Hypothalamus (tissue), 51 donors: ENCODE measurements around the gene PIGN.

Experiments used
- DNase-seq, 51 donors: peaks; one replicate each; lab custom pipeline; 2025; lab: John Stamatoyannopoulos, UW

The PIGN gene

DNA sequence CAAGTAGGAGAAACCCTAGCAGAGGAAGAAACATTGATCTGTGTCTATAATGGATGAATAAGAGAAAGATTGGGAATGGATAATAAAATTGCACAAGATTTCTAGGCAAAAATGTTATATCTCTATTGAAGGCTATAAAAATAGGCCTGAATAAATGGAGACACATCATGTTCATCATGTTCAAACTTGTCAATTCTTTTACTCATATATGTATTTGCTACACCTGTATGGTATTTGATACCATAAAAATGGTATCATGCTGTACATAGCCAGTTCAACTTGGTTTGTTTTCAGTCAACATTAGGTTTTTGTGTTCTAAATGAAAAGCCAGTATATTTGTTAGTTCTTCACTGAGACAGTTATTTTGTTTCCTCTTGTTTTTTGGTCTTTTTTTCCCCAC, 161.9 kb downstream of the PIGN start:
- no peak for DNase-seq

DNA sequence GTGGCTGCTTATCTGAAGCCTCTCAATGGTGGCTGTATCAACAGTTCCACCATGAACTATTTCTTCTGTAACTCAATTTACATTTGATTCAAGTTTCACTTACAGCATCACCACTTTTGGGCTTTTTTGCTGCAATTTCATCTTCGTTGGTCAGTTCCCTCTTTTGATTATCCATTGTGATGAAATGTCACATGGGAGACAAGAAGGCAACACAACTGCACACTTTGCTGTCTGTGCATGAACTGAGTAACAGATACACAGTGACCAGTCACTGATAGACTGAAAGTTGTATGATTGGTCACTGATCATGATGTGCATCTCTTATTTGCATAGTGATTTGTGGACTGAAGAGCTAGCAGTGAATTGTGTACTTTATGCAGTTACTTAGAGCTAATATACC, 163.3 kb downstream of the PIGN start:
- DNase-seq: no peak

DNA sequence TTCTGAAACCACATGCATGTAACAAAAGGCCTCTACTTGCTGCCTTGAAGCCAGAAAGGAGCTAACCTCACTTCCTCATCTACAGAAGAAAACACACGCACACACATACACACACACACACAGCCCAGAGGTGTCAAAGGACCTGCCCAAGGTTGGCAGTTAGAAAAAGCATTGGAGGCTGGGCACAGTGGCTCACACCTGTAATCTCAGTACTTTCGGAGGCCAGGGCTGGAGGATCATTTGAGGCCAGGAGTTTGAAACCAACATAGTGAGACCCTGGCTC, 168.2 kb downstream of the PIGN start:
- DNase-seq: no peak

- no peak for DNase-seq
Observed at GRCh38 chr18:62018034-62018758, 168.7 kb downstream of the PIGN start.

DNA sequence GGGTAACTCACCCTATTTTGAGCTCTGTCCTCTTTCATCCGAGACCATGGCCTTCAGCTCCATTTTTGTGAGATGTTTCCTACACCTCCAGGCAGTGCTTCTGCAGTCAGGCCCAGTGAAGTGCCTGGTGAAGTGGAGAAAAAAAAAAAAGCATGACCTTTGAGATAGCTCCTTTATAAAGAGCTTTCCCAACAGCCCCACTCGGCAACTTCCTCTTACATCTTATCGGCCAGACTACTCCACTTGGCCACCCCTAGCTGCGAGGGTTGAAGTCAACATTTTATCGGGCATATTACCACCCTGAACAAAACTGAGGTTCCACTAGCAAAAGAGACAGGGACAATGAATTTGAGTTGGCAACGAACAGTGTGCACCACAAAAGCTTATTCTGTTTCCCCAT, 169.2 kb downstream of the PIGN start:
- DNase-seq: no peak

DNA sequence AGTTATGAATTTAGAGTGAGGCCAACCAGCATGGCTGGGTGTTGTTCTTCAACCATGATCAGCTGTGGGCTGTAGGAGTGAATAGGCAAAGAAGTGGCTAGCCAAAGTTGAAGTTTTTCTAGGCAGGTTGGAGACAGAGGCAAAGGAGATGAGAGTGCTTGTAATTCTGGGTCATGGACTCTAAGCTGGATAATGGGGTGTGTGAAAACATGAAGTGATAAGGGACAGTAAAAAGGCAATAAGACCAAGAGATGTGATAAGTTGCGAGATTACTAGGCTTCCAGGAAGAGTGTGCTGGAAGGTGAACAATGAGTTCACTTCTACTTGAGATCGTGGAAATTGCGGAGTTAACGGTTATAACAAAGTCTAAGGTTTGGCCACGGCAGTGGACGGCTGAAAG, 175.4 kb downstream of the PIGN start:
- no peak for DNase-seq

DNA sequence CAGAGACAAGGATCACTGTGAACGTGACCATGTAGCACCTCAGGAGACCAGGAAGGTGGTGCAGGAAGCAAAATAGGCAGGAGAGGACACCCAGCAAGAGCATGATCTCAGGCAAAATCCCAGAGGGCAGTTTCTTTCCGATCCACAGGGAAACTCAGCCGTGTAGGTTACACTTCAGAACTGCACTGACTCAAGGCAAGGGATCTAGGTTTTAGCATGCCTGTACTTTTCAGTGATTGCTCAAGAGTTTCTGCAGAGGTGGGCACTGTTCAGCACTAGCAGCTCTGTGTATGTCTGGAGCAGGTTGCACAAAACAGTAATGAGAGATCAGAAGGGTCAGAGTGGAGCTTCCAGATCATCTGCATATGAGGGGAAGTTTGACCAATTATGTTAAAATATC, 177.3 kb downstream of the PIGN start:
- no peak for DNase-seq

DNA sequence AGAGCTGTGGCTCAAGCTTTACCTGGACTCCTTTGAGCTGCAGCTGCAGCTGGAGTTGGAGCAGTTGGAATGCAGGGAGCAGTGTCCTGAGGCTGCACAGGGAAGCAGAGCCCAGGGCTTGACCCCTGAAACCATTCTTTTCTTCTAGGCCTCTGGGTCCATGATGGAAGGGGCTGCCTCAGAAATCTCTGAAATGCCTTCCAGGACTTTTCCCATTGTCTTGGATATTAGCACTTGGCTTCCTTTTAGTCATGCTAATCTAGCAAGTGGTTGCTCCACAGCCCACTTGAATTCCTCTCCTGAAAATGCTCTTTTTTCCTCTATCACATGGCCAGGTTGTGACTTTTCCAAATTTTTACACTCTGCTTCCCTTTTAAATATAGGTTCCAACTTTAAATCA, 185.5 kb downstream of the PIGN start:
- no peak for DNase-seq

- DNase-seq: no peak
Observed at GRCh38 chr18:61998957-61999356, 187.9 kb downstream of the PIGN start.

- DNase-seq: no peak
Observed at GRCh38 chr18:61998335-61998734, 188.5 kb downstream of the PIGN start.

DNA sequence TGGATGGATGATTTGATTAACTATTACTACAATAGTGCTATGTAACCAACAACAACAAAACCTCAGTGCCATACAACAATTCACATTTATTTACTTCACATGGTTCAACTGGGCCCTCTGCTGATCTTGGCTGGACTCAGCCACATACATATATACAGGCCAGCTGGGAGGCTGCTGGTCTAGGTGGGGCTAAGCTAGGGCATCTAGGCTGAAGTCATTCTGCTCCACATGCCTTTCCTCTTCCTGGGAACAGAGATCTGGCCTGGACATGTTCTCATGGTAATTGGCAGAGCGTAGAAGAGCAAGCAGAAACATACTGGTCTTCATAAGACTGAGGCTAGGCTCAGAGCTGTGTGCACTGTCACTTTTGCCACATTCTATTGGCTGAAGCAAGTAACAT, 191.2 kb downstream of the PIGN start:
- no peak for DNase-seq

DNA sequence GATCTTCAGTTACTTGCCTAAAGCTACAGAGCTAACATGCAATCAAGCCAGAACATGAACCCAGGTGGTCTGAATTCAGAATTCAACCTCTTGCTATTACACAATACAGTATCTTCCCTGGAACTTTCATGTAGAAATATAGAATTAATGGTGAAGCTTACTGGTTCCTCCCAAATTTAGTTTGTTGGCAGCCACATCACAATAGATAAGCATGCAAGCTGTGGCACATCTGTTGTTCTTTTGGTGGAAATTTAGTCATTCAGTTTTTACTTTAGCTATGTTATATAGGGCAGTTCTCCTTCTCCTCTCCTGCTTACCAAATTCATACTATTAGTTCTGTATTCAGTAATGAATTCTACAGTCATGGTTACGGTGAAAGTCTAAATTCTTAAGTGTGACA, 193.0 kb downstream of the PIGN start:
- no peak for DNase-seq

DNA sequence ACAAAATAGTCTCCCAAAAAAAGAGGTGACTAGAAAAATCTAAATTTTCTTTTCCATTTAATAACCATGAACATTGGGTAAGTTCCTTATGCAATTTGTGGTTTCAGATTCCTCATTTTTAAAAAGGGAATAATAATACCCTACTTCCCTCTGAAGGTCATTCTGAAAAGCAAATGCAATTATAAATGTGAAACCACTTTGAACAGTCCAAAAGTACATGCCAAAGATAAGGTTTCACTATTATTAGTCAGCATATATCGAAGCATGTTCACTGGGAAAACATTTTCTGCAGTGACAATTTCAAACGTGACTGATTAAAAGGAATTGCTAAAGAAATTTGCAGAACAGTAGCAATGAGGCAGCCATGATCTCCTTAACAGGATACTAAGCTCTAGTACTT, 193.9 kb downstream of the PIGN start:
- DNase-seq: no peak

GRCh38 chr18:61992285-61992684, 194.6 kb downstream of the PIGN start:
- DNase-seq: no peak

- DNase-seq: no peak
Observed at GRCh38 chr18:61991836-61992235, 195.0 kb downstream of the PIGN start.

- no peak for DNase-seq
Observed at GRCh38 chr18:61991201-61991600, 195.7 kb downstream of the PIGN start.
